CD4-positive, alpha-beta T cell treated with Interferon gamma for 1 hour (primary cell): Measurements from ENCODE around the gene PITPNB.

Source experiments
- DNase-seq: peaks from one replicate; pipeline ENCODE4 v3.0.0-alpha.2; 2020

The PITPNB gene

GRCh38 chr22:27878541-27878940 is 40.5 kb downstream of the PITPNB start:
- DNase-seq, result no peak

GRCh38 chr22:27877501-27877900 is 41.6 kb downstream of the PITPNB start:
- DNase-seq, result no peak

GRCh38 chr22:27876684-27877083 is 42.4 kb downstream of the PITPNB start:
- no peak for DNase-seq

- DNase-seq, result no peak
Measured at GRCh38 chr22:27875951-27876350, 43.1 kb downstream of the PITPNB start.

GRCh38 chr22:27874764-27875163 is 44.3 kb downstream of the PITPNB start:
- DNase-seq, result no peak

GRCh38 chr22:27874185-27874584 is 44.9 kb downstream of the PITPNB start:
- no peak for DNase-seq

- DNase-seq, result no peak
Measured at GRCh38 chr22:27873472-27873871, 45.6 kb downstream of the PITPNB start.

GRCh38 chr22:27872488-27872887 is 46.6 kb downstream of the PITPNB start:
- DNase-seq, result no peak

GRCh38 chr22:27871306-27872014 is 47.6 kb downstream of the PITPNB start:
- DNase-seq, result no peak

- DNase-seq, result no peak
Measured at GRCh38 chr22:27870234-27871191, 48.5 kb downstream of the PITPNB start.

- no peak for DNase-seq
Measured at GRCh38 chr22:27868732-27869282, 50.2 kb downstream of the PITPNB start.

- DNase-seq, result no peak
Measured at GRCh38 chr22:27867953-27868731, 50.9 kb downstream of the PITPNB start.

- no peak for DNase-seq
Measured at GRCh38 chr22:27867085-27867952, 51.7 kb downstream of the PITPNB start.

- DNase-seq, result no peak
Measured at GRCh38 chr22:27866135-27867084, 52.6 kb downstream of the PITPNB start.

- no peak for DNase-seq
Measured at GRCh38 chr22:27865496-27865895, 53.6 kb downstream of the PITPNB start.

GRCh38 chr22:27863556-27863955 is 55.5 kb downstream of the PITPNB start:
- no peak for DNase-seq

GRCh38 chr22:27863001-27863400 is 56.1 kb downstream of the PITPNB start:
- DNase-seq, result no peak

- no peak for DNase-seq
Measured at GRCh38 chr22:27859336-27859735, 59.7 kb downstream of the PITPNB start.

- no peak for DNase-seq
Measured at GRCh38 chr22:27858626-27859025, 60.4 kb downstream of the PITPNB start.

GRCh38 chr22:27857443-27857842 is 61.6 kb downstream of the PITPNB start:
- no peak for DNase-seq

- no peak for DNase-seq
Measured at GRCh38 chr22:27856386-27856785, 62.7 kb downstream of the PITPNB start.
